ENCODE results near the gene LRRC38.
"Not testable (repeated sequence)": the region's sequence is repeated elsewhere in the genome, so short reads cannot be mapped to it uniquely, and the experiment has no call there.

Gene LRRC38, protein sequence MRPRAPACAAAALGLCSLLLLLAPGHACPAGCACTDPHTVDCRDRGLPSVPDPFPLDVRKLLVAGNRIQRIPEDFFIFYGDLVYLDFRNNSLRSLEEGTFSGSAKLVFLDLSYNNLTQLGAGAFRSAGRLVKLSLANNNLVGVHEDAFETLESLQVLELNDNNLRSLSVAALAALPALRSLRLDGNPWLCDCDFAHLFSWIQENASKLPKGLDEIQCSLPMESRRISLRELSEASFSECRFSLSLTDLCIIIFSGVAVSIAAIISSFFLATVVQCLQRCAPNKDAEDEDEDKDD

DNA sequence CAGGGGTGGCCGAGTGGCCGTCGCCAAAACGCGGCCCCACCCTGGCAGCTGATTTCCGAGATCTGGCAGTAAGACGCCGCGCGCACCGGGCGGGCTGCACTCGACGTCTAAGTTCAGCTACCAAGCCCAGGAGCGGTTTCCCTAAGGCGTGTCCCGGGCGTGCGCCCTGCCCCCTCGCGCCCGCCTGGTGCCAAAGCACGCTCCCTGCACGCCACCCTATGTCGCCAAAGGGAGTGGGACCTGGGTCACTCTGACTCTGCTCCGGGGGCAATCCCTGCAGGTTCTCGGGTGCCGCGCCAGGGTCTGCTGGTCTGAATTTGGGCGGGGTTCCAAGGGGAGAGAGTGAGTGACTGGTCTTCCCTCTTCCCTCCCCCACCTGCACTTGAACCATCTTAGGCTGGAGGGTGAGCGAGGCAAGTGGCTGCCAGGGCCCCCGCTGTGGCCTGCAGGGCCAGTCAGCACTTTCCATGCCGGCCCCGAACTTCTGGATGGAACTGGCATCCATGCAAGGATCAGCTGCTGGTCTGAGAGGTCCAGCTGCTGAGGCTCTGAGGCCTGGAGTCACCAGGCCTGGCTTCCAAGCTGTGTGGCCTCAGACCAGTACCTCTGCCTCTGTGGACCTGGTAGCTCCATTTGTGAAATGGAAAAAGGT, at the start of gene LRRC38:
TSS of gene LRRC38 (minus strand) at position 109 of the 652 bp plus-strand sequence. CDS start 410 bp downstream, outside the sequence.
- DNase-seq: no peak

DNA sequence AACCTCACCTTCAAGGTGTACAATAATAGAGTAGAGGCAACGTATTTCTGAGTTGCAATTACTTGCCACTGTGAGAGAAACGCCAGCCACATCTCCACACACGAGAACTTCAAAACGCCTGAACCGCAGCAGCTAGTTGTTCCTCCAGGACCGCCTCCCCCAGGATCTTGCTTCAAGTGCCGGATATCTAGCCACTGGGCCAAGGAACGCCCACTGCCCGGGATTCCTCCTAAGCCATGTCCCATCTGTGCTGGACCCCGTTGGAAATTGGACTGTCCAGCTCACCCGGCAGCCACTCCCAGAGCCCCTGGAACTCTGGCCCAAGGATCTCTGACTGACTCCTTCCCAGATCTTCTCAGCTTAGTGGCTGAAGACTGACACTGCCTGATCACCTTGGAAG, 49.2 kb upstream of the LRRC38 start:
- not testable (repeated sequence) for DNase-seq

DNA sequence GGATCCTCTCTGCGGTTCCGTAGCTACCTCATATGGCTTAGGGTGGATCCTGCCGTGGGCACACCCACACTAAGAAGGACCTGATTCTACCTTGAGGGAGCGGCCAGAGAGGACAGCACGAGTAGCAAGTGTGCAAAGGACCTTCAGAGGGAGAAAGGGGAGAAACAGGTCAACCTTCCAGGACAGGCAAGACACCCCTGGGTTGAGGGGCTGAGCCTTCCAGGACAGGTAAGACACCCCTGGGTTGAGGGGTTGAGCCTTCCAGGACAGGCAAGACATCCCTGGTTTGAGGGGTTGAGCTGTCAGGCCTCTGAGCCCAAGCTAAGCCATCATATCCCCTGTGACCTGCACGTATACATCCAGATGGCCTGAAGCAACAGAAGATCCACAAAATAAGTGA, 46.7 kb upstream of the LRRC38 start:
- no peak for DNase-seq

- no peak for DNase-seq
These were observed 42.5 kb upstream of the LRRC38 start for GRCh38 chr1:13556224-13556764.

DNA sequence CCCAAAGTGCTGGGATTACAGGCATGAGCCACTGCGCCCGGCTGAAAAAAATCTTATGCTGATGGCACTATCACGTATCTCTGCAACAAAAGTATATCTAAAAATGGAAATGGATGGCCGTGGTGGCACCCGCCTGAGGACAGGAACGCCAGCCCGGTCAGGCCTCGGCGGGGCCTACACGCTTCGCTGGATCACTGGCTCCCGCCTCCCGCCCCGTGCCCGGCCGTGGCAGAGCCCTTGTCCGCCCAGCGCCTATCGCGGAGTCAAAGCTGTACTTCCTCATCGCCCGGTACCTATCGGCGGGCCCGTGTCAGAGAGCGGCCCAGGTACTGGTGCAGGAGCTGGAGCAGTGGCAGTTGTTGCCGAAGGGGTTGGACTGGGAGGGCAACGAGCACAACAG, 41.0 kb upstream of the LRRC38 start:
- DNase-seq: no peak

DNA sequence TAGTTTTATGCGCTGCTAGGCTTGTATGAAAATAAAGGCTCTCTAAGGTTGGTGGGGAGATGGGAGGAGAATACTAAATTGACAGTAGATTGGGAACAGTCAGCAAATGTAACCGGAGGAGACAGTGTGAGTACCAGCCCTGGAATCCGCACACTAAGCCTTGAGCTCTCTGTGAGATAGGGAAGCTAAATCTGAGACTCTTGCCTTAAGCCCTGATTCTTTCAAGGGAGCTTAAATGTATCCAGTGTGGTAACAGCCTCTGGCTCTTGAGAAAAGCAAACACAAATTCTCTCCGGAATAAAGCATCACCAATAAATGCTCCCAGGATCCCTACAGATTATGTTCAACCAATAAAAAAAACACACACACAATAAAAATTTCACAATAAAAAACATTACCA, 36.9 kb upstream of the LRRC38 start:
- DNase-seq: no peak

- DNase-seq: no peak
These were observed 35.7 kb upstream of the LRRC38 start for GRCh38 chr1:13549521-13549920.

GRCh38 chr1:13549021-13549420, 35.2 kb upstream of the LRRC38 start:
- DNase-seq: no peak

DNA sequence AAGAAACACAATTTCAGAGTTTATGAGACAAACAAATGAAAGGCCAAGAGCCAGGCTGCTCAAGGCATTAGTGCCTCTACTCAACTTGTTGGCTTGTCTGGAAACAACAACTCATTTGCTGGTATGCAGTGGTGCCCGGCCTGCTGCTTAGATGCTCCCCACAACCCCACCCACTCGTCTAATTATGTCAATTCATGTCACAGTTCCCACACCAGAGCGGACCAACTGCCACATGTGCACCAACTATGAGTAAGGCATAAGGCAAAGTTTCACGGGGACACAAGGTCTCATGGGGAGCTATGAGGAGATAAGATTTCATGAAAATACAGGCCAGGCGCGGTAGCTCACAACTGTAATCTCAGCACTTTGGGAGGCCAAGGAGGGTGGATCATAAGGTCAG, 34.5 kb upstream of the LRRC38 start:
- no peak for DNase-seq

GRCh38 chr1:13546791-13547190, 33.0 kb upstream of the LRRC38 start:
- DNase-seq: no peak

- no peak for DNase-seq
These were observed 30.4 kb upstream of the LRRC38 start for GRCh38 chr1:13544221-13544556.

GRCh38 chr1:13543451-13544220, 29.8 kb upstream of the LRRC38 start:
- DNase-seq: no peak

DNA sequence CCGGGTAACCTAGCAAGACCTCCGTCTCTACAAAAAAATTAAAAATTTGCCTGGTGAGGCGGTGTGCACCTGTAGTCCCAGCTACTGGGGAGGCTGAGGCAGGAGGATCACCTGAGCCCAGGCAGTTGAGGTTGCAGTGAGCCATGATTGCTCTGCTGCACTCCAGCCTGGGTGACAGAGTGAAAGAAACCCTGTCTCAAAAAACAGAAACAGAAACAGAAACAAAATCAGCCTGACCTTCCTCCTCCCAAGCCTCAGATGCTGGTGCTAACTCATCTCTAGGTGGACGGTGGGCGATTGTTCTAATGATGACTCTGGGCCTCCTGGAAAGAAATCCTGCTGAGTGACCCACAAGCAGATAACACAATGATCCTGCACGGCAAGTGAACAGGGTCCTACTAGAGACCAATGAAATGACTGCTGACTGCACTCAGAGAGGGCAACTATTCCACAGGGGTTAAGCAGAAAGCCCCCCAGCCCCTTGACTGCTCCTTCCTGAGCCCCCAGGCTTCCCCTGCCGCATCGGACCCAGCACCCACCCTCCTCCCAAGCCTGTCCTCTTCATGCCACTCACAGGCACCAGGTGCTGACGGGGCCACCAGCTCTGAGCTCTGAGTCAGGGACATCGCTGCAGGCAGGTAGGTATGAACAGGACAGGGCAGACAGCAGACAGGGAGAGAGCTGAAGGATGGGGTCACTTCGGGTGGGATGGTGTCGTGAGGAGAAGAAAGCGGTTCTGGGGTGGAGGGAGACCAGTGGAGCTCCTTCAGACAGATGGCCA, 27.8 kb upstream of the LRRC38 start:
- no peak for DNase-seq

- no peak for DNase-seq
These were observed 27.1 kb upstream of the LRRC38 start for GRCh38 chr1:13540866-13541265.

DNA sequence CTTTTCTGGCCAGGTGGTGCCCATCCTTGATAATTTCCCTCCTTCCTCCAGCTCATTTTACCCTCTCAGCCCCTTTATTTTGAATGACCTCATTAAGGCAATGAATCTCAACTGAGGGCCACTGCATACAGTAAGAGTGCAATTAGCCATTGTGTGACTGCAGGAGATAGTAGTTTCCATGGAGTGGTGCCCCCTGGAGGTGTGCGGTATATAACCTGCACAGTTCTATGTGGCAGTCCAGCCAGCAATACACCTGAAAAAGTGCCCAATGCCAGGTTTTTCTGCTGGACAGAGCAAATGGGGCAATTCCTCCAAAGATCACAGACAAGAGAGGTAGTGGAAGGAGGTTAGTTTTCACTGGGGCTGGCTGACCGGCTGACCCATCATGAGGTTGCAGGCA, 25.9 kb upstream of the LRRC38 start:
- no peak for DNase-seq

DNA sequence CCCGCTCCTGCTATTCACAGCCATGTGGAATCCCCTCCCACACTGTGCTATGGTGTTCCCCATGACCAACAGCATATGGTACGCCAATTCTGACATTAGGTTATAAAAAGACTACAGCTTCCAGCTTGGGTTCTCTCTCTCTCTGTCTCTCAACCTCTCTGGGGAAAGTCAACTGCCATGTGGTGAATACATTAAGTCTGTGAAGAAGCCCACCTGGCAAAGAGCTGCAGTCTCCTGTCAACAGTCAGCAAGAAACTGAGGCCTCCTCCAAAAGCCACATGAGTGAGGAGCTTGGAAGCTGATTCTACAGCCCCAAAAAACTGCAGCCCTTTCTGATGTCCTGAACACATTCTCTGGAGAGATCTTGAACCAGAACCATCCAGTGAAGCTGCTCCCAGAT, 25.0 kb upstream of the LRRC38 start:
- no peak for DNase-seq

DNA sequence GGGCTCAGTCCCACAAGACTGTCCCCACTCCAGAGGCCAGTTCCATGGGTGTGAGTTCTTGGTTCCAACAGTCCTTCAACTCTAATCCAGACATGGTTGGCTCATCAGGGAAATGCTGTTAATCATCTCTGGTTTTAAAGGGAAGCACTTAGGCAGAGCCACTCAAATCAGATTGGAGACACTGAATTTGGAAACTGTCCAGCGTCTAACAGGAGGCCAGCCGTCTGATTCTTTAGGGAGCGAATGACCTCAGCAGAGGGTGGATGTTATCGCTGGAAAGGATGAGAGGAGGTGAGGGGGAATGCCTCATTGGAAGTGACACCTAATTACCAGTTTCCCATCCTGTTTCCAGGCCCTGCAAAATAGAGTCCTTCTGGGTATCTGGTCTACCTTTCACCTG, 22.8 kb upstream of the LRRC38 start:
- no peak for DNase-seq

DNA sequence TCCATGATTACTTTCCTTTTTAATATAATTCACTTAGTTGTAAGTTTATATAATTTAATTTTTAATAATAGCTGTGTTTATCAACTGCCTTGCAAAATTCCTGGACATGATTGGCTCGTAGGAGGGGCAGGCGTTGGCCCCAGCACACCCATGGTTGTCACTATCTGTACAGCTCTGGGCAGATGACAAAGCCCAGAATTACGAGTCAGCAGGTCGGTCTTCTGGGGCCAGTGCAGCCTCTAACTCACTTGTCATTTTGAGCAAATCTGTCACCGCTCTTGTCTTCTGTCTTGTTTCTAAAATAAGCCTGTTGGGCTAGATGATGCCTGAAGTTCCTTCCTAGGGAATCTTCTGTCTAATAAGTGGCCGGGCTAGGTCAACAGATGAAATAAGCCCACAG, 21.4 kb upstream of the LRRC38 start:
- DNase-seq: no peak

GRCh38 chr1:13528320-13528719, 14.5 kb upstream of the LRRC38 start:
- DNase-seq: no peak

- DNase-seq: no peak
These were observed 10.1 kb upstream of the LRRC38 start for GRCh38 chr1:13523780-13524477.

DNA sequence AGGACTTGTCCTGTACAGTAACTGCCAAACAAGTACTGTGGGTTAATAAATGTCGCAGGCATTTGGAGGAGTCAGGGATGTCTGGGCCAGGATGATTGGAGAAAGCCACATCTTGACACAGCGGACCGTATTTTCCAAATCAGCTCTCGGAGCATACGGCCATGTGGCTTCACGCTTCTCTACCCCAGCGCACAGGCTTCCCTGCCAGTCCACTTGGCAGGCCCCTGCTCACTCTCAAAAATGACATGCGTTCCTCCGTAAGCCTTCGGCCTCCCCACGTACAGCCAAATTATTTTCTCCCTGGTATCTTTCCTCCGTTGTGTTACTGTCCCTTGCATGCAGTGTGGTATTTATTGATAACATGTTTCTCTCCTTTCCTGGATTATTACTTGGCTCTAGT, 7.2 kb upstream of the LRRC38 start:
- no peak for DNase-seq

- DNase-seq: no peak
These were observed 3.5 kb upstream of the LRRC38 start for GRCh38 chr1:13517193-13517812.

Data from CD4-positive, alpha-beta T cell treated with Interferon gamma for 1 hour (primary cell).